OCI-LY1 (cell line): ENCODE data around the gene TP73.

Experiments used
- EZH2 ChIP-seq: fragments of 200-600 bp; sonication (generic), shearing (Covaris generic); IDR thresholded peaks from 2 replicates; pipeline ENCODE4 v1.8.0; 2017; ENCODE audit warnings: borderline replicate concordance, mixed run types, mild to moderate bottlenecking, antibody characterized with exemption, low read length, moderate library complexity, mixed read lengths
- TF ChIP-seq, protein P1 (sequence below): fragments of 200-600 bp; sonication (generic), shearing (Covaris generic); IDR thresholded peaks from 2 replicates; pipeline ENCODE4 v1.5.1; 2017; ENCODE audit warnings: mild to moderate bottlenecking, antibody characterized with exemption, low read length, moderate library complexity, mixed read lengths

DNA sequence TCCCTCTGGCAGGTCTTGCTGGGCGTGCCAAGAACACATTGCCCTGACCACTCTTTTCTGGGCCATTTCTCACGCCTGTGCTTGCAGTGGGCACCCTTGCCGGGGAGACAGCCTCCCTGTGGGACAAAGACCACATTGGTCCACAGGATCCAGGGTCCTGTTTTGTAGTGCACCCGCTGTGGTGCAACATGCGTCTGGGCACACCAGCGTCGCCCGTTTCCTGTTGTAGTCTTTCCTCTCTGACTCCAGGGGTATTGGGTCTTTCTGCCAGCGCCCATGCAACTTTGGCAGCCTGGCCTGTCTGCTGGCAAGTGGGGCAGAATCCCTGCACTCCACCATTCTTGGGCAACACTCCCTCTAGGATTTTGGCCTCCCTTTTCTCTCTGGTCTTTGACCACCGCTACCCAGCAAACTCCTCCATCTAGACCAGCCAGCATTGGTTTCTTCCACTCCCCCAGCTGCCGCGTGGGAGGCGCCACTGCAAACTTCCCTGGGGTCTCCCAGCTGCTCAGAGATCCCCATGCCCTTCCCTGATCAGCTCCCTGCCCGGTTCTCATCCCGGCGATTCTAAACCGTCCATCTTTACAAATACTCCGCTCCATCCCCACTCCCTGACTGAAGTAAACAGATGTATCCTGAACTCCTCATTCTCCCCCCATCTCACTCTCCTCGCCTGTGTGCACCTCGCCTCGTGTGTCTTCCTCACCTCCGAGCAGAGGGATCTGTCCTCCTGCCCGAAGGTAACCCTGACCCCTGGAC is 28.7 kb upstream of the TP73 start:
- TF ChIP-seq, protein P1, sequence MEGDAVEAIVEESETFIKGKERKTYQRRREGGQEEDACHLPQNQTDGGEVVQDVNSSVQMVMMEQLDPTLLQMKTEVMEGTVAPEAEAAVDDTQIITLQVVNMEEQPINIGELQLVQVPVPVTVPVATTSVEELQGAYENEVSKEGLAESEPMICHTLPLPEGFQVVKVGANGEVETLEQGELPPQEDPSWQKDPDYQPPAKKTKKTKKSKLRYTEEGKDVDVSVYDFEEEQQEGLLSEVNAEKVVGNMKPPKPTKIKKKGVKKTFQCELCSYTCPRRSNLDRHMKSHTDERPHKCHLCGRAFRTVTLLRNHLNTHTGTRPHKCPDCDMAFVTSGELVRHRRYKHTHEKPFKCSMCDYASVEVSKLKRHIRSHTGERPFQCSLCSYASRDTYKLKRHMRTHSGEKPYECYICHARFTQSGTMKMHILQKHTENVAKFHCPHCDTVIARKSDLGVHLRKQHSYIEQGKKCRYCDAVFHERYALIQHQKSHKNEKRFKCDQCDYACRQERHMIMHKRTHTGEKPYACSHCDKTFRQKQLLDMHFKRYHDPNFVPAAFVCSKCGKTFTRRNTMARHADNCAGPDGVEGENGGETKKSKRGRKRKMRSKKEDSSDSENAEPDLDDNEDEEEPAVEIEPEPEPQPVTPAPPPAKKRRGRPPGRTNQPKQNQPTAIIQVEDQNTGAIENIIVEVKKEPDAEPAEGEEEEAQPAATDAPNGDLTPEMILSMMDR = no peak
- TF ChIP-seq EZH2 = no peak
